GM12892 (cell line): Measurements from ENCODE around the gene CDKAL1.

Experiments
- POLR2A ChIP-seq: IDR thresholded peaks from 2 replicates; pipeline ENCODE4 v1.6.1; 2011; ENCODE audit warnings: low read depth, low read length, control low read depth
- POLR2AphosphoS5 ChIP-seq: IDR thresholded peaks from 2 replicates; pipeline ENCODE4 v1.6.1; 2011; ENCODE audit warnings: low read depth, low read length, control low read depth
- TAF1 ChIP-seq: IDR thresholded peaks from 2 replicates; pipeline ENCODE4 v1.6.1; 2011; ENCODE audit warnings: low read depth, mild to moderate bottlenecking, control low read depth, low read length, borderline replicate concordance

DNA sequence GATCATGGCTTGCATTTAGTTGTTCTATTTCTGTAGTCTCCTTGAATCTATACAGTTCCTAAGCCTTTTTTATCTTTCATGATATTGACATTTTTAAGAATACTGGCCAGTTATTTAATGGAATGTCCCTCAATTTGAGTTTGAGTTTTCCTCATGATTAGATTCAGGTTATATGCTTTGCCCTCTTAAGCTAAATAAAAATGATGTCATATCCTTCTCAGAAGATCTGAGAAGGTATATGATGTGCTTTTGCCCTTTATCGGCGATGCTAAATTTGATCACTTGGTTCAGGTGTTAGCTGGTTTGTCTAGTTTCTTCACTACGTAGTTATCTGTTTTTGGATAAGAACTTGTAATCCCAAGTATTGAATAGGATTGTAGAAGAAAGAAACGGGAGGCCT lies 549.5 kb downstream of the CDKAL1 start:
- no peak for TF ChIP-seq POLR2AphosphoS5
- TF ChIP-seq TAF1, result no peak
- no peak for TF ChIP-seq POLR2A
